ENCODE measurements around the gene ABHD4.
"Not testable (repeated sequence)": the region's sequence is repeated elsewhere in the genome, so short reads cannot be mapped to it uniquely, and the experiment has no call there.

The ABHD4 gene

DNA sequence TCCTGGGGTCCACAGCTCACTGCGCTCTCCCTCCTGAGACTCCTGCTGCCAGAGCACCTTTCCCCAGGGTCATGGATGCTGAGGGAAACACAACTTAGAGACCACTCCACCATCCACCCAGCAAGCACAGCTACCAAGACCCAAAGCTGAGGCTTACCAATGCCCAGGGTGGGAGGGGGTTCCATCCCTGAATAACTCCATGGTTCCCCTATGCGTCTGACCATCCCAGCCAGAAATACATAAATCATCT is 45.3 kb upstream of the ABHD4 start:
- Histone ChIP-seq H3K4me3 (ENCODE audit: low read depth, low read length) (no peak overlapping the region), H3K36me3 (no peaks in the 10 kb centered on the region), H3K27ac (no peak overlapping the region), H3K9me3 (ENCODE audit: severe bottlenecking) (no peaks in the 10 kb centered on the region), H3K27me3 (ENCODE audit: insufficient read depth, low read depth, severe bottlenecking) (no peaks in the 10 kb centered on the region)
- no peak for DNase-seq
- TF ChIP-seq CTCF (IDR thresholded peaks at IDR 0.05; ENCODE audit: low read depth, low read length) = no peak

DNA sequence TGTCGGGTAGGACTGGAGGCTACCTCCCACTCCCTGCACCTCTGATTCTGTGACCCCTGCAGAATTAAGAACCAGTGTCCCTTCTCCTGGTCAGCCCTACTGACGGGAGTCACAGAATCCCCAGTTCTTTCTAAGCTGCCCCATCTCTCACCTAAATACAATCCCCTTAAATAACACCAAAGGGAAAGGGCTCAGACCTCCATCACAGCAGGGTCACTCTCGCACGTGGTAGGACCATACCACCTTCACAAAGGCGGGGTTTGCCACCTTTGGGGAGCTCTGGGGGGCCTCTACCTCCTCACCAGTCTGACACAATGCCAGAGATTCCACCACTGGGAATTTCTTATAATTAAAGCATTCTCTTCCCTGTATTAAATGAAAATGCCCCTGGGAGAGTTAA is 44.7 kb upstream of the ABHD4 start:
- H3K27ac ChIP-seq = no peak overlapping the region
- no peaks in the 10 kb centered on the region for H3K27me3 ChIP-seq (ENCODE audit: insufficient read depth, low read depth, severe bottlenecking)
- H3K9me3 ChIP-seq (ENCODE audit: severe bottlenecking) = no peaks in the 10 kb centered on the region
- H3K4me3 ChIP-seq (ENCODE audit: low read depth, low read length) = no peak overlapping the region
- DNase-seq = no peak
- no peak for TF ChIP-seq CTCF (IDR thresholded peaks at IDR 0.05; ENCODE audit: low read depth, low read length)
- no peaks in the 10 kb centered on the region for H3K36me3 ChIP-seq

DNA sequence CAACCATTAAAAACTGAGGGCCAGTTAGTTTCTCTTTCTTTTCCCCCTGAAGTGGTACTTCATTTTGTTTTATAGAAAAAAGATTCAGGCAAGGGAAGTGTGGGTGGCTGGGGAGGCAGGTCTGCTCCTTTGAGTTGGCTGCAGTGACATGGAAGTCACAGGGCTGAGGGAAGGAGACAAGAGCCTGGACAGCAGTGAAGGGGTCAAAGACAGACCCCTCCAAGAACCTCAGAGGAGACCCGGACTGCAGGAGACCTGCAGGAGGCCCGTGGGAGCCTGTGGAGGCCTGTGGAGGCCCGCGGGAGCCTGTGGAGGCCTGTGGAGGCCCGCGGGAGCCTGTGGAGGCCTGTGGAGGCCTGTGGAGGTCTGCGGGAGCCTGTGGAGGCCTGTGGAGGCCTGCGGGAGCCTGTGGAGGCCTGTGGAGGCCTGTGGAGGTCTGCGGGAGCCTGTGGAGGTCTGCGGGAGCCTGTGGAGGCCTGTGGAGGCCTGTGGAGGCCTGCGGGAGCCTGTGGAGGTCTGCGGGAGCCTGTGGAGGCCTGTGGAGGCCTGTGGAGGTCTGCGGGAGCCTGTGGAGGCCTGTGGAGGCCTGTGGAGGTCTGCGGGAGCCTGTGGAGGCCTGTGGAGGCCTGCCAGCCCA is 44.1 kb upstream of the ABHD4 start:
- H3K36me3 ChIP-seq; H3K4me3 ChIP-seq (ENCODE audit: low read depth, low read length); H3K27me3 ChIP-seq (ENCODE audit: insufficient read depth, low read depth, severe bottlenecking); H3K27ac ChIP-seq; DNase-seq; H3K9me3 ChIP-seq (ENCODE audit: severe bottlenecking): not testable (repeated sequence)

- no peak for TF ChIP-seq CTCF (IDR thresholded peaks at IDR 0.05; ENCODE audit: low read depth, low read length)
- H3K27me3 ChIP-seq (ENCODE audit: insufficient read depth, low read depth, severe bottlenecking) = no peaks in the 10 kb centered on the region
- H3K9me3 ChIP-seq (ENCODE audit: severe bottlenecking) = no peaks in the 10 kb centered on the region
- DNase-seq = no peak
- no peak overlapping the region for H3K27ac ChIP-seq
- H3K36me3 ChIP-seq = no peaks in the 10 kb centered on the region
- no peak overlapping the region for H3K4me3 ChIP-seq (ENCODE audit: low read depth, low read length)
These were observed 43.4 kb upstream of the ABHD4 start for GRCh38 chr14:22554498-22555383.

DNA sequence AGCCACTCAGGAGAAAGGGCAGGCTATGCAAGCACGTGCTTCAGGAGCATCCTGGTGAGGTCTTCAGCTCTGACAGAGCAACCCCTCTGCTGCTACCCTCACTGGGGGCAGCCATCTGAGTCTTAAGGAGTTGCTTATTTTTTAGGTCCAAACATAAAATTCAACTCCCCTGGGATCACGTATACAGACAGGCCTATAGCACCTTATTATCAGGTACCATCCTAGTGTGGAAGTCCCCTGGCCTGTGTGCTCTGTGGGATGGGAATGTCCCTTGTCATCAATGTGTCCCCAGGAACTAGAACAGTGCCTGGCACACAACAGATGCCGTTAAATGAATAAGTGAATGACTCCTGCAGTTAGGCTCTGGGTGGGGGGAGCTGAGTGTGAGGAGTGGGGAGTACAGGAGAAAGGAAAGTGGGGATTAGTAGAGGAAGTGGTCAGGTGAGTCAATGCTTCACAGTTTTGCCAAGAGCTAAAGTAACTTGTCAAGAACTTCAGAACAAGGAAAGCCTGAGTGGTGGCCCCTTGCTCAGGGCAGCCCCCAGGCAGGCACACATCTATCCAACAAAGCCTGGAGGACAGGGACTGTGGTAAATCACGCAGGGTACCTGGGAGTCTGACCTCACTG is 42.6 kb upstream of the ABHD4 start:
- Histone ChIP-seq H3K27ac (no peak overlapping the region), H3K36me3 (no peaks in the 10 kb centered on the region), H3K27me3 (ENCODE audit: insufficient read depth, low read depth, severe bottlenecking) (no peaks in the 10 kb centered on the region), H3K4me3 (ENCODE audit: low read depth, low read length) (no peak overlapping the region), H3K9me3 (ENCODE audit: severe bottlenecking) (no peaks in the 10 kb centered on the region)
- TF ChIP-seq CTCF (IDR thresholded peaks at IDR 0.05; ENCODE audit: low read depth, low read length) = no peak
- DNase-seq = no peak
